Activated T-helper 1 cell treated with Interleukin-2 at 50 U/mL for 16 hours (primary cell): ENCODE results near the gene VSIG2.

Experiments used
- DNase-seq: peaks from one replicate; pipeline ENCODE4 v3.0.0-alpha.2; 2020; ENCODE audit warnings: low read depth

The VSIG2 gene

DNA sequence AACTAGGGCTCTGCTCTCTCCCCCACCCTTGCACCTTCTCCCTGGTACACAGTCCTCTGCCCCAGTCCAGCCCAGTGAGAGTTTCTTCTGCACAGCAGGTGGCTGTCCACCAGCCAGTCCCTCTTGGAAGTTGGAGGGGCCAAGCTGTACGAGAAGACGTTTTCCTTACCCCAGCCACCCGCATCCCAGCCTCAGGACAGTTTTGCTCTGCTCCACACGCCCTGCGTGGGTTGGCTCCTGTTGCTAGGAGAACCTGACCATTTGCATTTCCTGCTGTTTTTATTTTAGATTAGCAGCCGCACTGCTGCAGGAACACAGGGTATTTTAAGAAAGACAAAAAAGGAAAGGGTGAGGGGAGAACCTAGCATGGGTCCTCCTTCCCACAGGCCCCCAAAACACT, 29.9 kb downstream of the VSIG2 start:
- DNase-seq, result no peak

DNA sequence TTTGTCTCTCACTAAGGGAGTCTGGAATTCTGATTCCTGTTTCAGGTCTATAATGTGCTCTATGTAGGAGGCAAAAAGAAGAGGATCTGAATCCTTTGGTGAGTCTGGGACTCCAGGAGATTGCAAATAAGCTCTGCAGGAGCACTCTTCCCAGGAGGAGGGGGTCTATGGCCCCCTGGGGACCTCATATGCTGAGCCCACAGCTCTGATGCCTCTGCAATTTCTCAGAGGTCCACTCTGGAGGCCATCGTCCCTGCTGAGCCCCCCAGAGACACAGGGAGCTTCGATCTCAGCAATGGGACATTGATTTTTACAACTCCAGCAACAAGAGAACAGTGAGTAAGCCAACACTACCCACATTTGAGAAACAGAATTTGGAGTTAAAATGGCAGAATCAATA, 32.5 kb downstream of the VSIG2 start:
- DNase-seq, result no peak

GRCh38 chr11:124718801-124719200, 33.3 kb downstream of the VSIG2 start:
- DNase-seq, result no peak

GRCh38 chr11:124717786-124718651, 34.0 kb downstream of the VSIG2 start:
- no peak for DNase-seq

DNA sequence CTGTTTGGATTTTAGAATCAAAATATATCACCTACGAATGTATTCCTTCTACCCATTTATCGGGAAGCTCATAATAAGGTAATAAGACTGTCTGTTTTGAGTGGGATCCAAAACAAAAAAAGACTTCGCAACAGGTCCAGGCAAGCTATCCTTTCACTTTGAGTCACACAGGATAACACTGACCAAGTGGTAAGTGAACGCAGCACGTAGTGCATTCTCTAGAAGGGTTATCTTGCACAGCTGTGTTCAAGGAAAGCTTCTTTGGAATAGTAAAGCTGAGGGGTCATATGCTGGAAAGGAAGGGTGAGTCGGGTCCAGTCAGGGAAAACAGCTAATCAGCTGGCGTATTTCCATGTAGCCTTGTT, 34.7 kb downstream of the VSIG2 start:
- no peak for DNase-seq

GRCh38 chr11:124716591-124716990, 35.5 kb downstream of the VSIG2 start:
- no peak for DNase-seq

- no peak for DNase-seq
Measured at GRCh38 chr11:124712392-124712791, 39.7 kb downstream of the VSIG2 start.

GRCh38 chr11:124707829-124708228, 44.2 kb downstream of the VSIG2 start:
- DNase-seq, result no peak

GRCh38 chr11:124700028-124700427, 52.0 kb downstream of the VSIG2 start:
- no peak for DNase-seq

- DNase-seq, result no peak
Measured at GRCh38 chr11:124699547-124699946, 52.5 kb downstream of the VSIG2 start.
